ENCODE results near the gene DAAM1. TPM values are rescaled to one million over a fixed set of nuclear protein-coding genes. Genes with fewer than 3 reads are reported as not detected.

DAAM1 gene
- total RNA-seq, result 10 to 100 TPM; 13.5 to 72.7 (median 46.2) TPM

- TF ChIP-seq POLR2A (IDR thresholded peaks at IDR 0.05), result peak; percentile 98 to 99
- TF ChIP-seq CTCF (IDR thresholded peaks at IDR 0.05), result peak in 2 of 4 experiments; percentile 10 to 16
- intact Hi-C loops (cut with DNase I; ENCODE audit: low total_unique reads), result no loop called here
- peaks cover 2 to 8% of the 10 kb centered on the region in 2 donors for H3K4me1 ChIP-seq
Observed at GRCh38 chr14:59188461-59189090, at the start of gene DAAM1. Gene DAAM1, plus strand, starts transcription at chr14:59188667. Its CDS starts 74,811 bp downstream, at chr14:59263478.

DNA sequence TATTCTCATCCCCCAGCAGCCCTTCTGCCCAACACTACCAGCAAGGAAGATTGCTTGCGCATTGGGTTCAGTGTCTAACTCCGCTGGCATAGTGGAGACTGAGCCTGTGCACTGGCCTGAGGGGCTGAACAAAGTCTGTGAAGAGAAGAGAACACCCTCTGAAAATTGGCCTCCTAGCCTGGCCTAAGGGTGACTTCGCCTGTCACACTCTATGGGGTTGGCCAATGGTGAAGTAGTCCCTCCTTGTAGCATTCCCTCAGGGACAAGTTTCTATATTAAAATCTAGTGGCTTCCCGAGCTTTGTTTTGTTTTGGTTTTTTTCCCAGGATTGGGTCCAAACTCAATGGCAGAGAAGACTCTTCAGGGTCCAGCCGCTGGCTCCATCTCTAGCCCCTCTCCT lies 49.1 kb upstream of the DAAM1 start:
- H3K4me1 ChIP-seq, result no peaks in the 10 kb centered on the region
- DNase-seq, result no peak
- no peak overlapping the region for H3K4me3 ChIP-seq
- no peak overlapping the region for H3K27ac ChIP-seq
- H3K9me3 ChIP-seq, result no peaks in the 10 kb centered on the region
- TF ChIP-seq CTCF (IDR thresholded peaks at IDR 0.05), result no peak
- no peak for TF ChIP-seq POLR2A (IDR thresholded peaks at IDR 0.05)
- no peaks in the 10 kb centered on the region for H3K36me3 ChIP-seq
- intact Hi-C loops (cut with DNase I; ENCODE audit: low total_unique reads), result no loop called here
- no peaks in the 10 kb centered on the region for H3K27me3 ChIP-seq

More at GRCh38 chr14:59188461-59189090, at the start of gene DAAM1:
- H3K27ac ChIP-seq, result peak within 1 kb of the TSS; percentile 98 to 99
- no peaks in the 10 kb centered on the region for H3K27me3 ChIP-seq
- H3K4me3 ChIP-seq, result peak within 1 kb of the TSS; percentile 69 to 98
- no peaks in the 10 kb centered on the region for H3K36me3 ChIP-seq
- DNase-seq, result peak; percentile 97 to 99
- H3K9me3 ChIP-seq, result no peaks in the 10 kb centered on the region

DNA sequence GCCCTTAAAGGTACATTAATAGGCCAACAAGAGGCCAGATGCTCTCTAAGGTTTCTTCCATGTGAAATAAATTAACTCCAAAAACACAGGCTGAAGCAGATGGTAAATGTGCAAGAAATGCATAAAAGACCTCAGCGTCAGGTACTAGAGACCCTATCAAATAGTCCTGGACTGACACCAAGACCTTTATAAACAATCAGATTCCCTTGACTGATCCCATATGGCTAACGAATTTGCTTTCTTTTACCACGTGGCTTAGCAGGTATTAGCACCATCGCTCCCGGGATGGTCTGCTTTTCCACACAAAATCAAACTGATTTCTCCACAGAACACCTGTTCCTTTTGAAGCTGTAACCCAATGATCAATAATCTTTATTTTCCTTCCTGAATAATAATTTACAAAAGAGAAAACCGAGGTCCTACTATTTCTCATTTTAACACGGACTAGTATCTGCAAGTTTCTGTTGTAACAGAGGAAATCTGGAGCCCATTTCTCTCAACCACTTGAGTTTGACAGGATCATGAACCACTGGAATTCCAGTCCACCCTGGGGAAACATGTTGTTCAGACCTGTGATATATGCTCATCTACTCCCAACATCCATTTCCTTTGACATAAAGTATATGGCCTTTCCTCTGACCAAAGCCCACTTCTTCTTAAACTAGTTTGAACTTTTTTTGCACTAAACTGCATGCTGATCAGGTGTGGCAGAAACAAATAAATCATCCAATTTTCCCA lies 48.2 kb upstream of the DAAM1 start:
- intact Hi-C loops (cut with DNase I; ENCODE audit: low total_unique reads), result no loop called here
- H3K27me3 ChIP-seq, result no peaks in the 10 kb centered on the region
- TF ChIP-seq CTCF (IDR thresholded peaks at IDR 0.05), result no peak
- TF ChIP-seq POLR2A (IDR thresholded peaks at IDR 0.05), result no peak

DNA sequence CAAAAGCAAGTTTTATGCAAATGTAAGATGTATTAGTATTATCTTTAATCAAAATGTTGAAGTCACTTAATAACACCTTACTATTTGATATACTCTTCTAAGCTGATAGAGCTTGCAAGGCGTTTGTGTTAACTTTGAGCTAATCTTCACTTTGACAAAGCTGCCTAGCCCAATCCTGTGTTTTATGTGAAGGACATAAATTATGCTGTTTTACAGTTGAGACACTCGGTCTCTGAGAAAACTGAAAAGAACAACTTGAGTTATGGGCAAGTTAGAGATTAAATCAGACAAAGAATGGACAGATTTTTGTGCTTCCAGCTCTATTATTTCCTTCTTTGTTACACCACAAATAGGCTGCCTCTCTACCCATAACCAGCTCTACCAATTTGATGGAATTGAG lies 42.0 kb upstream of the DAAM1 start:
- TF ChIP-seq CTCF (IDR thresholded peaks at IDR 0.05), result no peak
- no peak for TF ChIP-seq POLR2A (IDR thresholded peaks at IDR 0.05)
- H3K4me1 ChIP-seq, result no peaks in the 10 kb centered on the region
- no peak for DNase-seq
- intact Hi-C loops (cut with DNase I; ENCODE audit: low total_unique reads), result no loop called here
- no peaks in the 10 kb centered on the region for H3K9me3 ChIP-seq
- no peaks in the 10 kb centered on the region for H3K36me3 ChIP-seq
- no peak overlapping the region for H3K27ac ChIP-seq
- no peak overlapping the region for H3K4me3 ChIP-seq
- no peaks in the 10 kb centered on the region for H3K27me3 ChIP-seq

More for the DNA sequence above, 48.2 kb upstream of the DAAM1 start:
- H3K9me3 ChIP-seq, result no peaks in the 10 kb centered on the region
- DNase-seq, result no peak
- H3K36me3 ChIP-seq, result no peaks in the 10 kb centered on the region
- H3K27ac ChIP-seq, result no peak overlapping the region
- H3K4me1 ChIP-seq, result no peaks in the 10 kb centered on the region
- no peak overlapping the region for H3K4me3 ChIP-seq

DNA sequence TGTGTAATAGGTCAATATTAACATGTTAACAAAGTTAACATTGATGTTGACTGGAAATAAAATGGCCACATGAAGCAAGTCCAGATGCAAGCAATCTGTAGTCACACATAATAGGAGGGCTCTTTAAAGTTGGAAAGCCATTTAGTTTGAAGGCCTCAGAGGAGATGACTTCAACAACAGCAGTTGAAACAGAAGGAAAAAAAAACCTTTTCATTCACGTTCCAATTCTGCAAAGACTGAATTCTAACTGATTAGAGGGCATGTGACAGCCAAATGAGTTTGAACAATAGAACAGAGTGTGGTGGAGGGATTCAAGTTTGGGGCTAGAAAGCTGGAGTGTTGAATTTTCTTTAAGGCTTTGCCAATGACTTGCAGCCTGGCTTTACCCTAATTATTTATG lies 41.5 kb upstream of the DAAM1 start:
- Histone ChIP-seq H3K4me3 (no peak overlapping the region), H3K4me1 (no peaks in the 10 kb centered on the region), H3K27ac (no peak overlapping the region), H3K9me3 (no peaks in the 10 kb centered on the region), H3K27me3 (no peaks in the 10 kb centered on the region), H3K36me3 (no peaks in the 10 kb centered on the region)
- TF ChIP-seq CTCF (IDR thresholded peaks at IDR 0.05), result no peak
- intact Hi-C loops (cut with DNase I; ENCODE audit: low total_unique reads), result no loop called here
- DNase-seq, result no peak

Measured in uterus (tissue), 4 donors.